Thyroid gland (tissue), 4 donors: Measurements from ENCODE around the gene ADAM33.

Experiments used
- CTCF ChIP-seq, 6 experiments: fragments of 200-600 bp in 3 of 6; fragments of 450-650 bp in 3 of 6; sonication (generic) in 3 of 6; IDR thresholded peaks; one replicate each; pipeline ENCODE4 v1.5.1; 2016 to 2019; ENCODE audit warnings: antibody characterized with exemption in 6 of 6, mild to moderate bottlenecking in 2 of 6, inconsistent platforms in 1 of 6, moderate library complexity in 1 of 6
- POLR2A ChIP-seq, 2 donors: fragments of 450-650 bp; IDR thresholded peaks; one replicate each; pipeline ENCODE4 v1.6.1; 2017; ENCODE audit warnings: antibody characterized with exemption in 2 of 2, mild to moderate bottlenecking in 2 of 2, moderate library complexity in 1 of 2

- TF ChIP-seq POLR2A (IDR thresholded peaks at IDR 0.05), result no peak
- TF ChIP-seq CTCF (IDR thresholded peaks at IDR 0.05), result no peak
Observed at GRCh38 chr20:3660262-3661059, 21.3 kb downstream of the ADAM33 start.
